Neural progenitor cell (in vitro differentiated cells): ENCODE measurements around the gene TMEM238. TPM values are rescaled to one million over a fixed set of nuclear protein-coding genes. Genes with fewer than 3 reads are reported as not detected.
"Not testable (repeated sequence)": the region's sequence is repeated elsewhere in the genome, so short reads cannot be mapped to it uniquely, and the experiment has no call there.

Source experiments
- DNase-seq: peaks from one replicate; pipeline ENCODE4 v3.0.0-alpha.2; 2016; ENCODE audit warnings: low spot score
- H2AFZ ChIP-seq: fragments of 200-600 bp; sonication (generic); replicated peaks from 2 replicates; pipeline ENCODE4 v1.6.1; 2016; ENCODE audit warnings: antibody characterized with exemption
- H3F3A ChIP-seq: fragments of 200-600 bp; sonication (generic); 2 replicates; pipeline ENCODE4 v1.6.1; 2016; ENCODE audit warnings: antibody characterized with exemption, low read depth
- H3K27ac ChIP-seq: fragments of 200-600 bp; sonication (generic); 2 replicates; pipeline ENCODE4 v1.5.1; 2016; ENCODE audit warnings: mild to moderate bottlenecking
- H3K27me3 ChIP-seq: fragments of 200-600 bp; sonication (generic); 2 replicates; pipeline ENCODE4 v1.6.1; 2016; ENCODE audit warnings: mild to moderate bottlenecking, moderate library complexity
- H3K36me3 ChIP-seq: fragments of 200-600 bp; sonication (generic); 2 replicates; pipeline ENCODE4 v1.5.1; 2016
- H3K4me1 ChIP-seq: fragments of 200-600 bp; sonication (generic); 2 replicates; pipeline ENCODE4 v1.6.1; 2016; ENCODE audit warnings: mixed run types
- H3K4me2 ChIP-seq: fragments of 200-600 bp; sonication (generic); 2 replicates; pipeline ENCODE4 v1.6.1; 2016
- H3K4me3 ChIP-seq: fragments of 200-600 bp; sonication (generic); 2 replicates; pipeline ENCODE4 v1.5.1; 2016
- H3K79me2 ChIP-seq: fragments of 200-600 bp; sonication (generic); 2 replicates; pipeline ENCODE4 v1.6.1; 2016; ENCODE audit warnings: low read depth
- H3K9ac ChIP-seq: fragments of 200-600 bp; sonication (generic); 2 replicates; pipeline ENCODE4 v1.6.1; 2016
- H3K9me3 ChIP-seq: fragments of 200-600 bp; sonication (generic); 2 replicates; pipeline ENCODE4 v1.5.1; 2016; ENCODE audit warnings: low read depth
- H4K20me1 ChIP-seq: fragments of 200-600 bp; sonication (generic); 2 replicates; pipeline ENCODE4 v1.6.1; 2016; ENCODE audit warnings: low read depth
- H3K27ac Mint-ChIP-seq: 3 replicates; pipeline ENCODE4 v1.8.0; 2021; ENCODE audit warnings: mixed read lengths
- H3K27me3 Mint-ChIP-seq: 2 replicates; pipeline ENCODE4 v1.8.0; 2022; ENCODE audit warnings: low read depth, mild to moderate bottlenecking, inconsistent platforms, moderate library complexity, mixed read lengths; ENCODE audit not compliant: insufficient read depth
- H3K36me3 Mint-ChIP-seq: 3 replicates; pipeline ENCODE4 v1.8.0; 2021; ENCODE audit warnings: mixed read lengths
- H3K4me1 Mint-ChIP-seq: 3 replicates; pipeline ENCODE4 v1.8.0; 2021; ENCODE audit warnings: mixed read lengths
- H3K4me3 Mint-ChIP-seq: 3 replicates; pipeline ENCODE4 v1.8.0; 2021; ENCODE audit warnings: mild to moderate bottlenecking, moderate library complexity, mixed read lengths
- H3K9me3 Mint-ChIP-seq: 3 replicates; pipeline ENCODE4 v1.8.0; 2020; ENCODE audit warnings: mixed read lengths
- EZH2 ChIP-seq: fragments of 200-600 bp; sonication (generic); IDR thresholded peaks from 2 replicates; pipeline ENCODE4 v1.6.1; 2017; ENCODE audit warnings: antibody characterized with exemption, mild to moderate bottlenecking, moderate library complexity
- EZH2phosphoT487 ChIP-seq: fragments of 200-600 bp; sonication (generic); IDR thresholded peaks from 2 replicates; pipeline ENCODE4 v1.6.1; 2017; ENCODE audit warnings: antibody characterized with exemption
- total RNA-seq: library from RNA; depleted of rRNA; stranded (reverse); fragments of >200 nt; gene quantifications from 2 replicates; pipeline ENCODE4 v1.2.3, GENCODE V29; 2015; ENCODE audit warnings: low replicate concordance
- TF ChIP-seq, protein P1 (sequence below): fragments of 200-600 bp; sonication (generic); IDR thresholded peaks from 2 replicates; pipeline ENCODE4 v1.5.1; 2017; ENCODE audit warnings: antibody characterized with exemption, mild to moderate bottlenecking

The TMEM238 gene
- total RNA-seq, 1 donor from 2014 or later = not detected

DNA sequence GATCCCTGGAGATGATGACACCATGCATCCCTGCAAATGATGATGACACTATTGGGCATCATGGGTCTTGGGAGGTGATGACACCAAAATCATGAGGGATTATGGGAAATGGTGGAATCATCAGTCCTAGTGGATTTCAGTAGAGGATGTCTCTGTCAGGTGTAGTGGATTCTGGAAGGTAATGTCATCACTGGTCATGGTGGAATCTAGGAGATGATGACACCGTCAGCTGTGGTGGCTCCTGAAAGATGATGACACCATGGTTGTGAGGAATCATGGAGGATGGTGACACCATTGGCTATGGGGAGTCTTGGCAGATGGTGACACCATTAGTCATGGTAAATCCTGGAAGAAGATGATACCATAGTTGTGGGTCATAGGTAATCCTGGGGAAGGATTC is 47.1 kb upstream of the TMEM238 start:
- H3K9me3 Mint-ChIP-seq = peaks cover 2% of the 10 kb centered on the region
- peaks cover 6% of the 10 kb centered on the region for H3K27me3 Mint-ChIP-seq
- peaks cover 12% of the 10 kb centered on the region for H3F3A ChIP-seq
- H3K36me3 Mint-ChIP-seq = peaks cover 4% of the 10 kb centered on the region
- H4K20me1 ChIP-seq = no peaks in the 10 kb centered on the region
- DNase-seq = no peak
- no peak overlapping the region for H3K4me2 ChIP-seq
- H3K9ac ChIP-seq = no peak overlapping the region
- no peaks in the 10 kb centered on the region for H3K4me1 Mint-ChIP-seq
- no peaks in the 10 kb centered on the region for H3K4me1 ChIP-seq
- H3K4me3 Mint-ChIP-seq = peak overlapping the region; percentile 39
- H3K27me3 ChIP-seq = peaks cover 4% of the 10 kb centered on the region
- no peaks in the 10 kb centered on the region for H3K79me2 ChIP-seq
- no peaks in the 10 kb centered on the region for H3K36me3 ChIP-seq
- no peak overlapping the region for H3K4me3 ChIP-seq
- no peak overlapping the region for H3K27ac Mint-ChIP-seq
- TF ChIP-seq EZH2 (no peak), EZH2phosphoT487 (no peak)
- TF ChIP-seq, protein P1, sequence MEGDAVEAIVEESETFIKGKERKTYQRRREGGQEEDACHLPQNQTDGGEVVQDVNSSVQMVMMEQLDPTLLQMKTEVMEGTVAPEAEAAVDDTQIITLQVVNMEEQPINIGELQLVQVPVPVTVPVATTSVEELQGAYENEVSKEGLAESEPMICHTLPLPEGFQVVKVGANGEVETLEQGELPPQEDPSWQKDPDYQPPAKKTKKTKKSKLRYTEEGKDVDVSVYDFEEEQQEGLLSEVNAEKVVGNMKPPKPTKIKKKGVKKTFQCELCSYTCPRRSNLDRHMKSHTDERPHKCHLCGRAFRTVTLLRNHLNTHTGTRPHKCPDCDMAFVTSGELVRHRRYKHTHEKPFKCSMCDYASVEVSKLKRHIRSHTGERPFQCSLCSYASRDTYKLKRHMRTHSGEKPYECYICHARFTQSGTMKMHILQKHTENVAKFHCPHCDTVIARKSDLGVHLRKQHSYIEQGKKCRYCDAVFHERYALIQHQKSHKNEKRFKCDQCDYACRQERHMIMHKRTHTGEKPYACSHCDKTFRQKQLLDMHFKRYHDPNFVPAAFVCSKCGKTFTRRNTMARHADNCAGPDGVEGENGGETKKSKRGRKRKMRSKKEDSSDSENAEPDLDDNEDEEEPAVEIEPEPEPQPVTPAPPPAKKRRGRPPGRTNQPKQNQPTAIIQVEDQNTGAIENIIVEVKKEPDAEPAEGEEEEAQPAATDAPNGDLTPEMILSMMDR = no peak
- H3K9me3 ChIP-seq = no peaks in the 10 kb centered on the region
- H3K27ac ChIP-seq = no peak overlapping the region
- no peak overlapping the region for H2AFZ ChIP-seq

DNA sequence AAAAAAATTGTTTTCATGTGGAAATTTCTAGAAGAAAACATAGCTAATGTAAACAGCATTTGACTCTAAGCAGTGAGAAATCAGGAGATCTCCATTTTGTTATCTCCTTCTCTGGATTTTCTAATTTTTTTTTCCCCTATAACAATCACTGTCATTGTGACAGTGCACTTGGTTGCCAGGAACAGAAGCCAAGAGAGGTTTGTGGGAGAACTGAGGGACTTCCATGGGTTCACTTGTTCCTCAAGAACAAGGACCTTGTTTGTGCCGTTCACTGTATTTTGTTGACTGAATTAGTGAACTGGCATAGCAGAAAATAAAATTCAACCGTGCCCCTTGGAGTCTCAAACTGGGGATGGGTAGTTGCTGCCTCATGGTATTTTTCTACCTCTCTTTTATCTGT is 42.0 kb upstream of the TMEM238 start:
- Mint-ChIP-seq H3K4me1 (no peaks in the 10 kb centered on the region), H3K27me3 (peaks cover 10% of the 10 kb centered on the region), H3K36me3 (peaks cover 2% of the 10 kb centered on the region), H3K27ac (no peak overlapping the region), H3K4me3 (no peak overlapping the region), H3K9me3 (peaks cover 2% of the 10 kb centered on the region)
- H3K4me3 ChIP-seq = no peak overlapping the region
- no peak for DNase-seq
- H3K9me3 ChIP-seq = no peaks in the 10 kb centered on the region
- no peak overlapping the region for H3K9ac ChIP-seq
- no peak overlapping the region for H2AFZ ChIP-seq
- H3K27me3 ChIP-seq = peaks cover 4% of the 10 kb centered on the region
- no peak overlapping the region for H3K4me2 ChIP-seq
- TF ChIP-seq EZH2phosphoT487 (no peak), EZH2 (no peak)
- TF ChIP-seq, protein P1 = no peak
- no peaks in the 10 kb centered on the region for H3F3A ChIP-seq
- no peaks in the 10 kb centered on the region for H3K36me3 ChIP-seq
- H3K4me1 ChIP-seq = no peaks in the 10 kb centered on the region
- no peak overlapping the region for H3K27ac ChIP-seq
- no peaks in the 10 kb centered on the region for H3K79me2 ChIP-seq
- H4K20me1 ChIP-seq = no peaks in the 10 kb centered on the region

DNA sequence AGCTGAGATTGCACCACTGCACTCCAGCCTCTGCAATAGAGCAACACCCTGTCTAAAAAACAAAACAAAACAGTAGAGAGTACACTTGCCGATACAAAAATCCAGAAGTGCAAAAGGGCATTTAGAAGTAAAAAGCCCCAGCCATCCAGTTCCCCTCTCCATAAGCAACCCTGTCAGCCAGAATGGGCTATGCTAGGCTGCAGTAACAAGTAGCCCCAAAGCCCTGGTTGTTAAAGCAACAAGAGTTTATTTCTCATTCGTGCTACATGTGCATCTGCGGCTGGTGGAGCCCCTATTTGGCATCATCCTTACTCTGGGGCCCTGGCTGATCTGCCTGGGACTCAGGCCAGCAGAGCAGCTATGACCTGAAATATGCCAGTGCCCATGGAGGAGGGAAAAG is 40.4 kb upstream of the TMEM238 start:
- Histone ChIP-seq H3K27ac (no peak overlapping the region), H3F3A (no peaks in the 10 kb centered on the region), H3K9ac (no peak overlapping the region), H3K4me2 (no peak overlapping the region), H3K36me3 (no peaks in the 10 kb centered on the region), H3K4me1 (no peaks in the 10 kb centered on the region), H3K27me3 (peaks cover 11% of the 10 kb centered on the region), H3K4me3 (no peak overlapping the region), H3K9me3 (no peaks in the 10 kb centered on the region), H4K20me1 (no peaks in the 10 kb centered on the region), H2AFZ (no peak overlapping the region), H3K79me2 (no peaks in the 10 kb centered on the region)
- no peaks in the 10 kb centered on the region for H3K36me3 Mint-ChIP-seq
- H3K27me3 Mint-ChIP-seq = peaks cover 12% of the 10 kb centered on the region
- no peak for DNase-seq
- peak overlapping the region; percentile 55 for H3K4me3 Mint-ChIP-seq
- H3K4me1 Mint-ChIP-seq = no peaks in the 10 kb centered on the region
- no peaks in the 10 kb centered on the region for H3K9me3 Mint-ChIP-seq
- TF ChIP-seq EZH2phosphoT487 = no peak
- H3K27ac Mint-ChIP-seq = no peak overlapping the region

DNA sequence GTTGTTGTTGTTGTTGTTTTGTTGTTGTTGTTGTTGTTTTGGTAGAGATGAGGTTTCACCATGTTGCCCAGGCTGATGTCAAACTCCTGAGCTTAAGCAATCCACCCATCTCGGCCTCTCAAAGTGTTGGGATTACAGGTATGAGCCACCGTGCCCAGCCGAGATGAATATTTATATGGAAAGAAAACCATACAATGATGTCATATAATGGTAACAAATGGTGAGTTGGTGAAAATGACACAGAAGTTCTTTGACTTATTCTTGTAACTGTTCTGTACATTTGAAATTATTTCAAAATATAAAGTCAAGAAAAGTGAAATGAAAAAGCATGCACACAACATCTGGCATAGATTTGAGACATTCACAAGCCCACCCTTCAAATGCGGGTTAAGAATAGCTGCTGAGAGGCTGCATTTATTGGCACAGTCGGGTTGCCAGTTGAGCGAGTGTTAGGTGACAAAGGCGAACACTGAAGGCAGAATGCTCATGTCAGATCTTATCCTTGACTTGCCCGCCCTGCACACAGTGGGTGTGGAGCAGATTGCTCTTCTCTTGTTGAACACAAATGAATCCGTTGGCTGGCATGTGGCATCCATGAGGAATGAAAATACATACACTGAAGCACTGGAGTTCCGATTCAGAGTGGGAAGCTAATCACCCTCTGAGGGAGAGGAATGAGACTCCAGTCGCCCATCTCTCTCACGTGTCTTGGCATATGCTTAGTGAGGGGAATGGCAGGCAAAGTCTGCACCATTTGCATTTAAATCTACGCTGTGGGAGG is 39.3 kb upstream of the TMEM238 start:
- Mint-ChIP-seq H3K4me3 (no peak overlapping the region), H3K36me3 (no peaks in the 10 kb centered on the region), H3K4me1 (no peaks in the 10 kb centered on the region), H3K27ac (no peak overlapping the region), H3K9me3 (no peaks in the 10 kb centered on the region), H3K27me3 (peaks cover 12% of the 10 kb centered on the region)
- peaks cover 21% of the 10 kb centered on the region for H3K27me3 ChIP-seq
- TF ChIP-seq EZH2phosphoT487 (no peak), EZH2 (no peak)
- TF ChIP-seq, protein P1 = no peak
- no peaks in the 10 kb centered on the region for H4K20me1 ChIP-seq
- no peaks in the 10 kb centered on the region for H3K9me3 ChIP-seq
- H3F3A ChIP-seq = no peaks in the 10 kb centered on the region
- no peaks in the 10 kb centered on the region for H3K36me3 ChIP-seq
- H2AFZ ChIP-seq = no peak overlapping the region
- H3K27ac ChIP-seq = no peak overlapping the region
- no peak overlapping the region for H3K9ac ChIP-seq
- H3K4me1 ChIP-seq = no peaks in the 10 kb centered on the region
- H3K79me2 ChIP-seq = no peaks in the 10 kb centered on the region
- no peak overlapping the region for H3K4me2 ChIP-seq
- DNase-seq = no peak
- H3K4me3 ChIP-seq = no peak overlapping the region

DNA sequence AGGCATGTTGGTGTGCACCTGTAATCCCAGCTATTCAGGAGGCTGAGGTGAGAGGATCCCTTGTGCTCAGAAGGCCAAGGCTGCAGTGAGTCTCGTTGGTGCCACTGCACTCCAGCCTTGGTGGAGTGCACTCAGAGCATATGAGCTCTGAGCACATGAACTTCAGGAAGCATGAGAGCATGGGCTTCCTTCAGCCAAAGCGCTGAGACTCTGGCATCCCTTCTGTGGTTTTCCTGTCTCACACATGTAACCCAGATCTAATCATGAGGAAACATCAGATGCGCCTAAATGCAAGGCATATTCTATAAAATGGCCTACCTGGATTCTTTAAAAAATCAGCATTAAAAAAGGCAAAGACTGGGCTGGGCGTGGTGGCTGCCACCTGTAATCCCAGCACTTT is 37.2 kb upstream of the TMEM238 start:
- not testable (repeated sequence) for H3K4me3 Mint-ChIP-seq, H3K9me3 Mint-ChIP-seq, H3K27ac Mint-ChIP-seq, H3K27ac ChIP-seq, H3K36me3 Mint-ChIP-seq, H3K4me3 ChIP-seq, H3K4me1 Mint-ChIP-seq, H3K36me3 ChIP-seq, H3K79me2 ChIP-seq, DNase-seq, H3K4me1 ChIP-seq, H2AFZ ChIP-seq, H3K4me2 ChIP-seq, H3K9me3 ChIP-seq, H3K9ac ChIP-seq, H4K20me1 ChIP-seq, H3F3A ChIP-seq
- peaks cover 22% of the 10 kb centered on the region for H3K27me3 ChIP-seq
- peaks cover 16% of the 10 kb centered on the region for H3K27me3 Mint-ChIP-seq
